GM19467 (cell line): ENCODE measurements around the gene HEXD.

Source experiments
- ATAC-seq: cut with Tn5 transposase; IDR thresholded peaks from one replicate; pipeline ENCODE4 v1.9.1; 2021; ENCODE audit warnings: mild to moderate bottlenecking, moderate library complexity; ENCODE audit not compliant: unreplicated experiment

The HEXD gene

GRCh38 chr17:82483204-82483660, 65.1 kb downstream of the HEXD start:
- no peak for ATAC-seq

- no peak for ATAC-seq
These were observed 65.7 kb downstream of the HEXD start for GRCh38 chr17:82483836-82484235.

- ATAC-seq, result no peak
These were observed 68.3 kb downstream of the HEXD start for GRCh38 chr17:82486231-82487094.

GRCh38 chr17:82487910-82488309, 69.8 kb downstream of the HEXD start:
- no peak for ATAC-seq

GRCh38 chr17:82489117-82489516, 71.0 kb downstream of the HEXD start:
- no peak for ATAC-seq

- ATAC-seq, result no peak
These were observed 71.8 kb downstream of the HEXD start for GRCh38 chr17:82489851-82490511.

GRCh38 chr17:82490512-82491195, 72.5 kb downstream of the HEXD start:
- ATAC-seq, result no peak

GRCh38 chr17:82491196-82491530, 73.0 kb downstream of the HEXD start:
- no peak for ATAC-seq

GRCh38 chr17:82491533-82491932, 73.4 kb downstream of the HEXD start:
- no peak for ATAC-seq
